ENCODE results near the gene RUSF1.

RUSF1 gene

GRCh38 chr16:31471875-31472708, 36.1 kb downstream of the RUSF1 start, which contains the start of gene TGFB1I1:
TSS of gene TGFB1I1 (plus strand) at chr16:31472152. CDS start at chr16:31472189, 37 bp downstream.
- TF ChIP-seq TAF1 (IDR thresholded peaks at IDR 0.05; ENCODE audit: borderline replicate concordance, insufficient read depth, low read length): no peak
- TF ChIP-seq SIN3A (IDR thresholded peaks at IDR 0.05; ENCODE audit: borderline replicate concordance, insufficient read depth, low read length): no peak
- no peak for TF ChIP-seq FOXP2 (optimal IDR thresholded peaks at IDR 0.05; ENCODE audit: borderline replicate concordance, extremely low read depth, extremely low read length, insufficient read depth)
- no peak for TF ChIP-seq REST (IDR thresholded peaks at IDR 0.05; ENCODE audit: insufficient read depth in 1 of 2, low read depth in 2 of 2, low read length in 2 of 2)
- TF ChIP-seq POLR2AphosphoS5 (IDR thresholded peaks at IDR 0.05; ENCODE audit: low read depth, low read length): 0 out of 2 replicates have a peak, but pooled peaks have one; percentile 32

GRCh38 chr16:31471241-31471874, 36.8 kb downstream of the RUSF1 start:
- TF ChIP-seq SIN3A (IDR thresholded peaks at IDR 0.05; ENCODE audit: borderline replicate concordance, insufficient read depth, low read length) (no peak), POLR2AphosphoS5 (IDR thresholded peaks at IDR 0.05; ENCODE audit: low read depth, low read length) (no peak), TAF1 (IDR thresholded peaks at IDR 0.05; ENCODE audit: borderline replicate concordance, insufficient read depth, low read length) (no peak), FOXP2 (optimal IDR thresholded peaks at IDR 0.05; ENCODE audit: borderline replicate concordance, extremely low read depth, extremely low read length, insufficient read depth) (no peak), REST (IDR thresholded peaks at IDR 0.05; ENCODE audit: insufficient read depth in 1 of 2, low read depth in 2 of 2, low read length in 2 of 2) (no peak)

GRCh38 chr16:31470615-31471014, 37.6 kb downstream of the RUSF1 start:
- TF ChIP-seq REST (IDR thresholded peaks at IDR 0.05; ENCODE audit: insufficient read depth in 1 of 2, low read depth in 2 of 2, low read length in 2 of 2): no peak
- TF ChIP-seq POLR2AphosphoS5 (IDR thresholded peaks at IDR 0.05; ENCODE audit: low read depth, low read length): no peak
- no peak for TF ChIP-seq TAF1 (IDR thresholded peaks at IDR 0.05; ENCODE audit: borderline replicate concordance, insufficient read depth, low read length)
- no peak for TF ChIP-seq SIN3A (IDR thresholded peaks at IDR 0.05; ENCODE audit: borderline replicate concordance, insufficient read depth, low read length)
- no peak for TF ChIP-seq FOXP2 (optimal IDR thresholded peaks at IDR 0.05; ENCODE audit: borderline replicate concordance, extremely low read depth, extremely low read length, insufficient read depth)

GRCh38 chr16:31467858-31468257, 40.3 kb downstream of the RUSF1 start:
- TF ChIP-seq SIN3A (IDR thresholded peaks at IDR 0.05; ENCODE audit: borderline replicate concordance, insufficient read depth, low read length) (no peak), FOXP2 (optimal IDR thresholded peaks at IDR 0.05; ENCODE audit: borderline replicate concordance, extremely low read depth, extremely low read length, insufficient read depth) (no peak), TAF1 (IDR thresholded peaks at IDR 0.05; ENCODE audit: borderline replicate concordance, insufficient read depth, low read length) (no peak), POLR2AphosphoS5 (IDR thresholded peaks at IDR 0.05; ENCODE audit: low read depth, low read length) (no peak), REST (IDR thresholded peaks at IDR 0.05; ENCODE audit: insufficient read depth in 1 of 2, low read depth in 2 of 2, low read length in 2 of 2) (no peak)
